Gastroesophageal sphincter (tissue), 3 donors: ENCODE data around the gene ATP1A2.

Experiments used
- CTCF ChIP-seq, 4 experiments: fragments of 200-600 bp in 2 of 4; fragments of 450-650 bp in 2 of 4; sonication (generic) in 1 of 4; IDR thresholded peaks; one replicate each; pipeline ENCODE4 v1.5.1; 2017 to 2019; ENCODE audit warnings: antibody characterized with exemption in 4 of 4, mild to moderate bottlenecking in 2 of 4, moderate library complexity in 2 of 4
- EP300 ChIP-seq: sonication (generic); formaldehyde crosslinking; IDR thresholded peaks from one replicate; pipeline ENCODE4 v1.6.1; 2017; ENCODE audit warnings: antibody characterized with exemption, mild to moderate bottlenecking

GRCh38 chr1:160098852-160099561 lies 16.6 kb upstream of the ATP1A2 start:
- TF ChIP-seq CTCF (IDR thresholded peaks at IDR 0.05) (no peak), EP300 (no peak)
